Measurements from ENCODE around the gene LYZL1. TPM values are rescaled to one million over a fixed set of nuclear protein-coding genes. Genes with fewer than 3 reads are reported as not detected.

Gene LYZL1
- total and polyA plus RNA-seq, 3 donors from 2014 or later, result 37.0 to 91.3 (median 67.6) TPM

DNA sequence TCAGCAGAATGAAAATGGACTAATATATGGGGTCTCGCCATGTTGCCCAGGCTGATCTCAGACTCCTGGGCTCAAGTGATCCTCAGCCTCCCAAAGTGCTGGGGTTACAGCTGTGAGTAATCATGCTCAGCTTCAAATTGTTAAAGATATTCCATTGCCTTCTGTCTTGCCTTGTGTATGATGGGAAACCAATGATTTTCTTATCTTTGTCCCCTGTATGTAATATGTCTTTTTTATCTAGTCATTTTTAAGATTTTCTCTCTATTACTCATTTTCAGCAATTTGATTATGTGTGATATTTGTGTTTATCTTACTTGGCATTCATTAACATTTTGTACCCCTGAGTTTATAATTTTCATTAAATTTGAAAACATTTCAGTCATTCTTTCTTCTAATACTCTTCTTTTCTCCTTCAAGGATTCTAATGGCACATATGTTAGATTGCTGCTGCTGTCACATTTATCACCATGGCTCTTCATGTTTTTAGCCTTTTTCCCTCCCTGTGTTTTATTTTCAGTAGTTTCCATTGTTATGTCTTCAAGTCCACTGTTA lies 12.6 kb downstream of the LYZL1 start:
- intact Hi-C loops (cut with DNase I; ENCODE audit: low total_unique reads), result loop anchor here (5.0 kb wide), 1 partner anchor 624 kb away; the partner anchor contains the start of gene BAMBI
- H3K9me3 ChIP-seq, result no peaks in the 10 kb centered on the region
- no peak for DNase-seq
- H3K27ac ChIP-seq, result no peak overlapping the region
- H3K27me3 ChIP-seq, result no peaks in the 10 kb centered on the region
- H3K4me3 ChIP-seq, result no peak overlapping the region
- H3K36me3 ChIP-seq (ENCODE audit: low read depth, missing control alignments), result no peaks in the 10 kb centered on the region
- H3K4me1 ChIP-seq, result peaks cover 7% of the 10 kb centered on the region
- no peak for TF ChIP-seq POLR2A (IDR thresholded peaks at IDR 0.05)
- TF ChIP-seq, protein P1, sequence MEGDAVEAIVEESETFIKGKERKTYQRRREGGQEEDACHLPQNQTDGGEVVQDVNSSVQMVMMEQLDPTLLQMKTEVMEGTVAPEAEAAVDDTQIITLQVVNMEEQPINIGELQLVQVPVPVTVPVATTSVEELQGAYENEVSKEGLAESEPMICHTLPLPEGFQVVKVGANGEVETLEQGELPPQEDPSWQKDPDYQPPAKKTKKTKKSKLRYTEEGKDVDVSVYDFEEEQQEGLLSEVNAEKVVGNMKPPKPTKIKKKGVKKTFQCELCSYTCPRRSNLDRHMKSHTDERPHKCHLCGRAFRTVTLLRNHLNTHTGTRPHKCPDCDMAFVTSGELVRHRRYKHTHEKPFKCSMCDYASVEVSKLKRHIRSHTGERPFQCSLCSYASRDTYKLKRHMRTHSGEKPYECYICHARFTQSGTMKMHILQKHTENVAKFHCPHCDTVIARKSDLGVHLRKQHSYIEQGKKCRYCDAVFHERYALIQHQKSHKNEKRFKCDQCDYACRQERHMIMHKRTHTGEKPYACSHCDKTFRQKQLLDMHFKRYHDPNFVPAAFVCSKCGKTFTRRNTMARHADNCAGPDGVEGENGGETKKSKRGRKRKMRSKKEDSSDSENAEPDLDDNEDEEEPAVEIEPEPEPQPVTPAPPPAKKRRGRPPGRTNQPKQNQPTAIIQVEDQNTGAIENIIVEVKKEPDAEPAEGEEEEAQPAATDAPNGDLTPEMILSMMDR (IDR thresholded peaks at IDR 0.05), result no peak
- 75 to 100% methylated on average over 1 of the region's 1 CpG for WGBS, 2 donors

- H3K4me1 ChIP-seq, result peaks cover 7% of the 10 kb centered on the region
- no peaks in the 10 kb centered on the region for H3K36me3 ChIP-seq (ENCODE audit: low read depth, missing control alignments)
- H3K27me3 ChIP-seq, result no peaks in the 10 kb centered on the region
- DNase-seq, result no peak
- no peak overlapping the region for H3K4me3 ChIP-seq
- no peak overlapping the region for H3K27ac ChIP-seq
- 87 to 99% methylated on average over 10 of the region's 10 CpGs for WGBS, 2 donors
- intact Hi-C loops (cut with DNase I; ENCODE audit: low total_unique reads), result loop anchor here (5.0 kb wide), 1 partner anchor 625 kb away; the partner anchor contains the start of gene BAMBI
- no peak for TF ChIP-seq POLR2A (IDR thresholded peaks at IDR 0.05)
- TF ChIP-seq, protein P1 (IDR thresholded peaks at IDR 0.05), result no peak
- H3K9me3 ChIP-seq, result no peaks in the 10 kb centered on the region
Measured at GRCh38 chr10:29302499-29302898, 13.6 kb downstream of the LYZL1 start.

- WGBS, 2 donors, result 19 to 22% methylated on average over 6 of the region's 6 CpGs
- intact Hi-C loops (cut with DNase I; ENCODE audit: low total_unique reads), result loop anchor here (5.0 kb wide), 1 partner anchor 627 kb away; the partner anchor contains the start of gene BAMBI
- H3K4me1 ChIP-seq, result peaks cover 7% of the 10 kb centered on the region
- no peak overlapping the region for H3K4me3 ChIP-seq
- H3K27me3 ChIP-seq, result no peaks in the 10 kb centered on the region
- no peak for TF ChIP-seq POLR2A (IDR thresholded peaks at IDR 0.05)
- TF ChIP-seq, protein P1 (IDR thresholded peaks at IDR 0.05), result peak; percentile 61 to 85 (median 61)
- no peaks in the 10 kb centered on the region for H3K36me3 ChIP-seq (ENCODE audit: low read depth, missing control alignments)
- DNase-seq, result peak; percentile 83
- H3K9me3 ChIP-seq, result no peaks in the 10 kb centered on the region
- peak overlapping the region; percentile 22 to 72 for H3K27ac ChIP-seq
Measured at GRCh38 chr10:29304264-29304994, 15.6 kb downstream of the LYZL1 start.

DNA sequence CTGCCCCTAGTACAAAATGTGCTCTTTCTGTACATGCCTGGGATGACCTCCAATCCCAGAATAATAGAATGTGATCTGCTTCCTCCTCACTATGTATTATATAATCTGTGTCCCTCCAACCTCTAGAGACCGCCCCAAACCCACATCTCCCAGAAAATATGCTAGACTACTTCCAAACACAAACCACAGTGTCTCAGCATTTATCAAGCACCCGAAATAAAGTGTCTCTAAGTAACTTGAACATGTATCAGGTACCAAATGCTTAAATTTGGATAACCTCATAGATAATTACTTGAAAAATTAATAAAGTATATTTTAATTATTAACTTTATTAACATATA lies 16.1 kb downstream of the LYZL1 start:
- Histone ChIP-seq H3K36me3 (ENCODE audit: low read depth, missing control alignments) (no peaks in the 10 kb centered on the region), H3K4me1 (peaks cover 7% of the 10 kb centered on the region), H3K9me3 (no peaks in the 10 kb centered on the region), H3K27me3 (no peaks in the 10 kb centered on the region), H3K27ac (peak overlapping the region; percentile 22 to 72), H3K4me3 (no peak overlapping the region)
- 47 to 50% methylated on average over 2 of the region's 2 CpGs for WGBS, 2 donors
- no peak for TF ChIP-seq POLR2A (IDR thresholded peaks at IDR 0.05)
- TF ChIP-seq, protein P1 (IDR thresholded peaks at IDR 0.05), result no peak
- no peak for DNase-seq
- intact Hi-C loops (cut with DNase I; ENCODE audit: low total_unique reads), result loop anchor here (5.0 kb wide), 1 partner anchor 628 kb away; the partner anchor contains the start of gene BAMBI

Data from testis (tissue), 3 donors.